Measurements from ENCODE around the gene ADGRV1. TPM values are rescaled to one million over a fixed set of nuclear protein-coding genes. Genes with fewer than 3 reads are reported as not detected.

Gene ADGRV1
- total RNA-seq, 4 donors from 2014 or later, result 1.9 to 11.3 TPM; not detected in 2

DNA sequence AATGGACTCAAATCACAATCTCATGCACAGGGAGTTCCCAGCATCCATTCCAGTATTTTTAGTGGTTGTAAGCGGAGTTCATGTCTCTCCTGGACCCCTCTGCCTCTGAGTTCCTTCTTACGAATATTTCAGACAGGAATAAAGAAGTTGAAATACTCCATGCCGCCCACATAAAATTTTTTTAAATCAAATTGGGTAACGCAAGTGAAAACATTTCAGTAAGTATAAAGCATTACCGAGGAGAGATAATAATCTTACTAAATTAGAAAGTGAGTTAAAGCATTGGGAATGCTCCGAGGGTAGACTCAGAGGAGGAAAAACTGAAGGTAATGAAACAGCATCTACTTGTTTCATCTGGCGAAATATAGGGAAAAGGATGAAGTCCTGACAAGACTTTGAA is 506.9 kb downstream of the ADGRV1 start:
- TF ChIP-seq CTCF (IDR thresholded peaks at IDR 0.05), result no peak
- TF ChIP-seq POLR2A (IDR thresholded peaks at IDR 0.05), result no peak
- no peaks in the 10 kb centered on the region for H3K4me1 ChIP-seq
- no peak overlapping the region for H3K4me3 ChIP-seq
- intact Hi-C loops (cut with DNase I; ENCODE audit: low total_unique reads), result no loop called here
- H3K27me3 ChIP-seq, result no peaks in the 10 kb centered on the region
- peak overlapping the region; percentile 54 to 65 for H3K27ac ChIP-seq
- H3K9me3 ChIP-seq, result no peaks in the 10 kb centered on the region
- no peak for DNase-seq
- H3K36me3 ChIP-seq, result no peaks in the 10 kb centered on the region

GRCh38 chr5:91069364-91069763 is 510.8 kb downstream of the ADGRV1 start:
- DNase-seq, result no peak
- H3K4me1 ChIP-seq, result no peaks in the 10 kb centered on the region
- intact Hi-C loops (cut with DNase I; ENCODE audit: low total_unique reads), result no loop called here
- no peaks in the 10 kb centered on the region for H3K27me3 ChIP-seq
- H3K4me3 ChIP-seq, result no peak overlapping the region
- no peak for TF ChIP-seq POLR2A (IDR thresholded peaks at IDR 0.05)
- H3K9me3 ChIP-seq, result no peaks in the 10 kb centered on the region
- no peaks in the 10 kb centered on the region for H3K36me3 ChIP-seq
- no peak overlapping the region for H3K27ac ChIP-seq

DNA sequence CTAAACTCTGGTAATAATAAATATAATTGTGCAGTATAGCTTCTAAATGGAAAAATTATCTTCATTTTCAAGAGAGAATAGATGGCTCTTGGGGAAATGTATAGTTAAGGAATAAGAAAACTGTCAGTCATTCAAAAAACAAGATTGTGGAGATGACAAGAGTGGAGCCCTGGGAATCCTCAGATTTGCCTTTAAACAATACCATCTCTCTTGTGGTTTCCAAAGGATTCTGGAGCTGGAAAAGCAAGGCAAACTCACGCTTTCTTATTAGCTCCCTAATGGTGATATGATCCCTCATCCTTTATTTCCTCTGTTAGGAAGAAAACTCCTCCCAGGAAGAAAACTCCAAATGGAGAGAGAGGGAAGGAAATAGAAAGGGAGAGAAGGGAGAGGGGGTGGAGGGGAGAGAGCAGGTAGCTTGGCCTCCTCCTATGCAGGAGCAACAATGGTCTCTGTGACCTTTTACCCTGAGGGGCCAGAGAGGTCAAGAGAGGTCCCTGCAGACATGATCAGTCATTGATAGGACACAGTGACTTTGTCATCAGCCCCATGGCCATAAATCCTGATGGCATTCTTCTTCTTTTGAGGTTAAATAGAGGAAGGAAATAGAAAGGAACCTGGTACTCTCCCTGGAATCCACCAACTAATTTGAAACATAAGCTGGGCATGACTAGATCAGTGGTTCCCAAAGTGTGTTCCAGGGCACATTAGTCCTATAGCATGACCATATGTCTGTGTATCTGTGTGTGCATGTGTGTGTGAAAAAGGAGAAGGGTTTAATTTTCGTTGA is 512.4 kb downstream of the ADGRV1 start:
- intact Hi-C loops (cut with DNase I; ENCODE audit: low total_unique reads), result no loop called here
- no peaks in the 10 kb centered on the region for H3K36me3 ChIP-seq

GRCh38 chr5:91072881-91073280 is 514.3 kb downstream of the ADGRV1 start:
- Histone ChIP-seq H3K27ac (no peak overlapping the region), H3K36me3 (no peaks in the 10 kb centered on the region), H3K4me3 (no peak overlapping the region), H3K27me3 (no peaks in the 10 kb centered on the region), H3K4me1 (no peaks in the 10 kb centered on the region), H3K9me3 (no peaks in the 10 kb centered on the region)
- no peak for DNase-seq
- intact Hi-C loops (cut with DNase I; ENCODE audit: low total_unique reads), result no loop called here
- no peak for TF ChIP-seq POLR2A (IDR thresholded peaks at IDR 0.05)
- no peak for TF ChIP-seq CTCF (IDR thresholded peaks at IDR 0.05)

More for the DNA sequence above, 512.4 kb downstream of the ADGRV1 start:
- no peaks in the 10 kb centered on the region for H3K4me1 ChIP-seq
- no peak for TF ChIP-seq CTCF (IDR thresholded peaks at IDR 0.05)
- no peaks in the 10 kb centered on the region for H3K9me3 ChIP-seq
- no peak for DNase-seq
- H3K4me3 ChIP-seq, result no peak overlapping the region
- no peaks in the 10 kb centered on the region for H3K27me3 ChIP-seq
- no peak overlapping the region for H3K27ac ChIP-seq

- TF ChIP-seq CTCF (IDR thresholded peaks at IDR 0.05) (no peak), POLR2A (IDR thresholded peaks at IDR 0.05) (no peak)
- Histone ChIP-seq H3K4me1 (no peaks in the 10 kb centered on the region), H3K4me3 (no peak overlapping the region), H3K9me3 (no peaks in the 10 kb centered on the region), H3K27me3 (no peaks in the 10 kb centered on the region), H3K36me3 (no peaks in the 10 kb centered on the region), H3K27ac (no peak overlapping the region)
- intact Hi-C loops (cut with DNase I; ENCODE audit: low total_unique reads), result no loop called here
- no peak for DNase-seq
Measured at GRCh38 chr5:91074615-91075014, 516.0 kb downstream of the ADGRV1 start.
